IMR-90 (cell line): ENCODE results near the gene GPATCH2L.

Experiments used
- CEBPB ChIP-seq: IDR thresholded peaks from 2 replicates; pipeline ENCODE4 v1.6.1; 2012; ENCODE audit warnings: low read depth, low read length, improper control_type of control experiment
- CHD1 ChIP-seq: IDR thresholded peaks from 2 replicates; pipeline ENCODE4 v1.6.1; 2012; ENCODE audit warnings: low read depth, low read length, improper control_type of control experiment
- MAZ ChIP-seq: IDR thresholded peaks from 2 replicates; pipeline ENCODE4 v1.6.1; 2012; ENCODE audit warnings: low read depth, mild to moderate bottlenecking, low read length, improper control_type of control experiment, moderate library complexity, borderline replicate concordance
- POLR2A ChIP-seq: IDR thresholded peaks from 2 replicates; pipeline ENCODE4 v1.6.1; 2012; ENCODE audit warnings: mild to moderate bottlenecking, low read depth, low read length
- RAD21 ChIP-seq: IDR thresholded peaks from 2 replicates; pipeline ENCODE4 v1.6.1; 2012; ENCODE audit warnings: low read length, improper control_type of control experiment
- SMC3 ChIP-seq: fragments of 150-350 bp; IDR thresholded peaks from 2 replicates; pipeline ENCODE4 v1.6.1; 2016; ENCODE audit warnings: low read depth, mild to moderate bottlenecking, antibody characterized with exemption, low read length, moderate library complexity
- TF ChIP-seq, protein P1 (sequence below): conservative IDR thresholded peaks from 2 replicates; pipeline ENCODE4 v1.5.1; 2012; ENCODE audit warnings: mild to moderate bottlenecking, low read depth, low read length, improper control_type of control experiment

DNA sequence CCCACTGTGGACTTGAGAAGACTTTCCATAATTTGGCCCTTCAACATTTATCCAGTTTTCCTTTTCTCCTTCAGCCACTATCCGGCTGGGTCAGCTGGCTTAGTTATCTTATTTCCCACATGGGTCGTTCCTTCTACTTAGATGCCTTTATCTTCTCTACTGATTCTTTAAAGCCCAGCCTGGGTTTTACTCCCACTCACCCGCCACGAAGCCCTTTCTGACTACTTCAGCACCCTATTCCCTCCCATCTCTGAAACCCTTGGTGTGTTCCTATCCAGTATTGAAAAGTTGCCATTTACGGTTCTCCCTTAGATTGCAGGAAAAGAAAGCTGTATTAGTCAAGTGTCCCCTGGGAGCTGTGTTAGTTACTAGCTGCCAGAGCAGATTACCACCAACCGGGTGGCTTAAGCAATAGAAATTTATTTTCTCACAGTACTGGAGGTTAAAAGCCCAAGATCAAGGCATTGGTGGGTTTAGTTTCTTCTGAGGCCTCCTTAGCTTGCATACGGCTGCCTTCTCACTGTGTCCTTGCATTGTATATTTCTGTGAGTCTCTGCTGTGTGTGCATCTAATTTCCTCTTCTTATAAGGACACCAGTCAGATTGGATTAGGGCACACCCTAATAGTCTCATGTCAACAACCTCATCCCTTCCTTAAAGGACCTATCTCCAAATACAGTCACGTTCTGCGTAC is 105.5 kb downstream of the GPATCH2L start:
- TF ChIP-seq, protein P1, sequence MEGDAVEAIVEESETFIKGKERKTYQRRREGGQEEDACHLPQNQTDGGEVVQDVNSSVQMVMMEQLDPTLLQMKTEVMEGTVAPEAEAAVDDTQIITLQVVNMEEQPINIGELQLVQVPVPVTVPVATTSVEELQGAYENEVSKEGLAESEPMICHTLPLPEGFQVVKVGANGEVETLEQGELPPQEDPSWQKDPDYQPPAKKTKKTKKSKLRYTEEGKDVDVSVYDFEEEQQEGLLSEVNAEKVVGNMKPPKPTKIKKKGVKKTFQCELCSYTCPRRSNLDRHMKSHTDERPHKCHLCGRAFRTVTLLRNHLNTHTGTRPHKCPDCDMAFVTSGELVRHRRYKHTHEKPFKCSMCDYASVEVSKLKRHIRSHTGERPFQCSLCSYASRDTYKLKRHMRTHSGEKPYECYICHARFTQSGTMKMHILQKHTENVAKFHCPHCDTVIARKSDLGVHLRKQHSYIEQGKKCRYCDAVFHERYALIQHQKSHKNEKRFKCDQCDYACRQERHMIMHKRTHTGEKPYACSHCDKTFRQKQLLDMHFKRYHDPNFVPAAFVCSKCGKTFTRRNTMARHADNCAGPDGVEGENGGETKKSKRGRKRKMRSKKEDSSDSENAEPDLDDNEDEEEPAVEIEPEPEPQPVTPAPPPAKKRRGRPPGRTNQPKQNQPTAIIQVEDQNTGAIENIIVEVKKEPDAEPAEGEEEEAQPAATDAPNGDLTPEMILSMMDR: no peak
- TF ChIP-seq POLR2A (no peak), SMC3 (no peak), CEBPB (no peak), CHD1 (no peak), RAD21 (no peak), MAZ (no peak)
